Activated CD4-positive, alpha-beta T cell treated with anti-CD3 and anti-CD28 coated beads, Interleukin-2, amount 10 ng/mL, durations not matched to agents 24 days and 14 days (primary cell): ENCODE measurements around the gene HOXC6. TPM values are rescaled to one million over a fixed set of nuclear protein-coding genes. Genes with fewer than 3 reads are reported as not detected.
"Not testable (repeated sequence)": the region's sequence is repeated elsewhere in the genome, so short reads cannot be mapped to it uniquely, and the experiment has no call there.

Experiments used
- DNase-seq: peaks from one replicate; pipeline ENCODE4 v3.0.0; 2022
- H3K27ac Mint-ChIP-seq: one replicate; pipeline ENCODE4 v1.8.0; 2022; ENCODE audit warnings: mild to moderate bottlenecking, mixed read lengths
- H3K27me3 Mint-ChIP-seq: one replicate; pipeline ENCODE4 v1.8.0; 2022; ENCODE audit warnings: mixed read lengths
- H3K36me3 Mint-ChIP-seq: one replicate; pipeline ENCODE4 v1.8.0; 2022; ENCODE audit warnings: low read depth, mild to moderate bottlenecking, mixed read lengths
- H3K4me1 Mint-ChIP-seq: one replicate; pipeline ENCODE4 v1.8.0; 2021; ENCODE audit warnings: mixed read lengths
- H3K4me3 Mint-ChIP-seq: one replicate; pipeline ENCODE4 v1.8.0; 2022; ENCODE audit warnings: mild to moderate bottlenecking, moderate library complexity, mixed read lengths
- H3K9me3 Mint-ChIP-seq: one replicate; pipeline ENCODE4 v1.8.0; 2021; ENCODE audit warnings: mixed read lengths
- intact Hi-C: fragments of 100-400 bp; cut with micrococcal nuclease; formaldehyde crosslinking; loops from one replicate; pipeline ENCODE4 v1.15.1; 2023
- total RNA-seq: library from RNA; stranded (reverse); gene quantifications from 2 replicates; pipeline ENCODE4 v1.2.3, GENCODE V29; 2022

HOXC6 gene
- total RNA-seq, 1 donor from 2014 or later, result not detected

DNA sequence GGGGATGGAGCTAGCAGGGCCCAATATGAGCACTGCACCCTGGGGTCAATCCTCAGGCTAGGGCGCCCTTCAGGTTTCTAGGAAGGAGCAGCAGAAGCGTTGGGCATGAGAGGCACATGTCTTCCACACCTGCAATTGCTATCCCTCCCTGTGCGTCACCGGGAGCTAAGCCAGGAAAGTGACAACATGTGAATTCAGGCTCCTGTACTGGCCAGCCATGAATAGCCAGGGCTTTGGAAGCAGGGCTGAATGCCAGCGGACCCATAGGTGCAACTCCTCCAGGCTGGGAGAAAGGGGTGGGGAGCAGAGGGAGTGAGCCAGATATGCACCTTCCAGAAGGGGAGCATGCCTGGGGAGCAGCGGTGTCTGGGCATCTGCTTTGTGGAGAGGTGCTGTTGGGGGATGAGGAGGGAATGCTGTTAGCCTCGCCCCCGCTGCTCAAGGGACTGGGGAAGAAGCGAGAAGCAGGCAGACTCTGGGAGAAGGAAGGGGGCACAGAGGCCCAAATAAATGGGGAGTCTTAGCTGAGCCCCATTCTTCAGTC is 10.7 kb downstream of the HOXC6 start:
- Mint-ChIP-seq H3K4me3 (no peak overlapping the region), H3K36me3 (no peaks in the 10 kb centered on the region), H3K27ac (no peak overlapping the region), H3K27me3 (peaks cover 82% of the 10 kb centered on the region), H3K9me3 (no peaks in the 10 kb centered on the region), H3K4me1 (peaks cover 4% of the 10 kb centered on the region)
- intact Hi-C loops, result no loop called here
- no peak for DNase-seq

DNA sequence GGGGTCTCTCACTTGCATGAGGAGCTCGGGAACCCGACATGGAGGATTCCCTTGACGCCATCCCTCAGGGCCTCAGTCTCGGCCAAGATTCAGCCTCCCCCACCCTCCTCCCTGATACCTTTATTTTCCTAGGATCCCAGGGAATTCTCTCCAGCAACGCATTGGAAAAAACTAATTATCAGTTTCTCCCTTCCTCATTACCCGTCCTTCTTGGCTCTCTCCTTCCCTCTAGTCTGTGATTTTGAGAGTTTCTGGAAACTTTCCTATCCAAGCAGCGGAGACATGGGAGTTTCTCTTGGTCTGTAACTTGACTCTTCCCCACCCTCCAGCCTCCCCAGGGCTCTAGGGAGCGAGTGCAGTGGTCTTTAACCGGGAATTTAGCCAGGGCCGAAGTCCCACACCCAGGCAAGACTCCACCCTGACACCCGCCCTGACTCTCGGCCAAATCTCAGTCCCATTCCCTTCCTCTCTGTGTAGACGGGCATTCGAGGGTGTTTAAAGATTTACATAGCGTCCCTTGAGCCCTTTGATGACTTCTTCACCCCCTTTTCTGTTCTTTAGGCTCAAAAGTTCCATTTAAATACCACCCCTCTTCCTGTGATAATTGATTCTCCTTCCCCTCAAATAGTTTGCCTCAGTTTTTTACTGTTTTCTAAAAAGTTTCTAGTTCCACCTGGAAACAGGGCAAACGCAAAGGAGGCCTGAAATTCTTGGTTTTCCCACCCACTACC is 11.3 kb downstream of the HOXC6 start:
- Mint-ChIP-seq H3K27me3 (peaks cover 84% of the 10 kb centered on the region), H3K4me3 (no peak overlapping the region), H3K4me1 (peaks cover 7% of the 10 kb centered on the region), H3K27ac (no peak overlapping the region), H3K9me3 (no peaks in the 10 kb centered on the region), H3K36me3 (no peaks in the 10 kb centered on the region)
- intact Hi-C loops, result no loop called here
- no peak for DNase-seq

DNA sequence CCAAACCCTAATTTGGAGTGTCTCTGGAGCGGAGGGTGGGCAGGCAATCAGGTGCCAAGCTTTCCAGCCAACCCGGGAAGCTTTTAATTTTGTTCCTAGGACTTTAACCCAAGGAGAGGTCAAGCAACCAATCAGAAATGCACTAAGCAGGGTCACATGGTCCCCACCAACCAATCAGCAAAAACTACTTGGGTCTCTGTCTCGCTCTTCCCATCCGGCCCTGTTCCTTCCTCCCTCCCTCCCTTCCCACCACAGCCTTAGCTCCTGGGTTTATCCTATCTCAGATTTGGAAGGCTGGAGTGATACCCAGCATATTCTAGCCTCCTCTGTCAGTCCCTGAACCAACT is 11.9 kb downstream of the HOXC6 start:
- no peak for DNase-seq
- Mint-ChIP-seq H3K4me1 (peaks cover 5% of the 10 kb centered on the region), H3K4me3 (no peak overlapping the region), H3K27ac (no peak overlapping the region), H3K9me3 (no peaks in the 10 kb centered on the region), H3K36me3 (no peaks in the 10 kb centered on the region), H3K27me3 (peaks cover 86% of the 10 kb centered on the region)
- intact Hi-C loops, result no loop called here

DNA sequence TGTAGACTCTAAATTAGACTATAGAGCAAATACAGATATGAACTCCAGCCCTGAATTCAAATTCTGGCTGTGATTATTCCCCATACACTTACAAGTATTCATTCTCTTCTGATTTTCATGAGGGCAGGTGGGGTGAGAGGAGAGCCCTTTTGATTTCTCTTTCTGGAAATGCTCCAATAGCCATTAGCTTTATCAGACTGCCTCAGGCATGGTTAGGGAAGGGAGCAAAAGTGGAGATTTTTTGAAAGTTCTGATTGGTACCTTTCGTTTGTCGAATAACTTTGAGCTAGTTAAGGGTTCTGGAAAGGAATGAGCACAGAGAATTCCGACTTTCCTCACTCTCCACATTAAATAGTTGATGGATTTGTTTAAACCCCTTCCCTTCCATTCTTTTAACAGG is 12.4 kb downstream of the HOXC6 start:
- no peak overlapping the region for H3K4me3 Mint-ChIP-seq

DNA sequence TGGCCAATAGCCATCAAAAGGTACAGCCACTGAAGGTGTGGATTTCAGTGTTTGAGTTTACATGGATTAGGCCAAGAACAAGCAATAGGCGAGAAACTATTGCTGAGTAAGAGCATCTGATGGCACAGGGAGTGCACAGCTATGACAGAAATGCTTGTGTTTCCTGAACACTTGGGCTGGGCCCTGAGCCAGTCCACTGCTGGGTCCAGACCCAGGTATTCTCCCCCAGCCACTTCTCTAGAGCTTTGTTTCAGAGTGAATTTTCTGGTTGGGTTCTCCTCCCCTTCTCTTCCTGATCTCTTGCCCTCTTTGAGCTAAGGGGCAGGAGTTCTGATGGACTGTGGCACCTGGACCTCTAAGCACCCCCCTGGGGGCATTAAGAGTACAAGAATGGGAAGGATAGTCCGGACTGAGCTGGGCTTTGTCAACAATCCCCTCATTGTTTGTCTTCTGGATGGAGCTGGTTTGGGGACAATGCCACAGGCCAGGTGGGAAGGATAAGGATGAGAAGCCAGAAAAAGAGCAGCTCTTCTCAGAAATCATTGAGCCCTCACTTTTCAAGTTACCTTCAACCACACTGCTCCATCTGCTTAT is 13.0 kb downstream of the HOXC6 start:
- no peak for DNase-seq
- intact Hi-C loops, result no loop called here
- H3K4me3 Mint-ChIP-seq, result no peak overlapping the region
- no peak overlapping the region for H3K27ac Mint-ChIP-seq
- peaks cover 5% of the 10 kb centered on the region for H3K4me1 Mint-ChIP-seq
- peaks cover 86% of the 10 kb centered on the region for H3K27me3 Mint-ChIP-seq
- no peaks in the 10 kb centered on the region for H3K36me3 Mint-ChIP-seq
- no peaks in the 10 kb centered on the region for H3K9me3 Mint-ChIP-seq

More for the DNA sequence above, 12.4 kb downstream of the HOXC6 start:
- intact Hi-C loops, result no loop called here
- Mint-ChIP-seq H3K27ac (no peak overlapping the region), H3K27me3 (peaks cover 86% of the 10 kb centered on the region), H3K9me3 (no peaks in the 10 kb centered on the region), H3K36me3 (no peaks in the 10 kb centered on the region), H3K4me1 (peaks cover 5% of the 10 kb centered on the region)
- DNase-seq, result no peak

DNA sequence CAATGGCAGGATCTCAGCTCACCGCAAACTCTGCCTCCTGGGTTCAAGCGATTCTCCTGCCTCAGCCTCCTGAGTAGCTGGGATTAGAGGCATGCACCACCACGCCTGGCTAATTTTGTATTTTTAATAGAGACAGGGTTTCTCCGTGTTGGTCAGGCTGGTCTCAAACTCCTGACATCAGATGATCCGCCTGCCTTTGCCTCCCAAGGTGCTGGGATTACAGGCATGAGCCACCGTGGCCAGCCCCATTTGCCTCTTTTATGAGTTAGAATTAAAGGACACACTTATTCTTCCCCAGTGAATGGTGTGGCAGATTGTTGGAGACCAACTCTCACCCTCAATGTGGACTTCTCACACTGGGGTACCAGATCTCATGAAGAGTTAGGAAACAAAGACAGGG is 13.8 kb downstream of the HOXC6 start:
- H3K36me3 Mint-ChIP-seq, intact Hi-C loops, H3K9me3 Mint-ChIP-seq, H3K4me3 Mint-ChIP-seq, DNase-seq, H3K4me1 Mint-ChIP-seq, H3K27ac Mint-ChIP-seq: not testable (repeated sequence)
- H3K27me3 Mint-ChIP-seq, result peaks cover 89% of the 10 kb centered on the region

DNA sequence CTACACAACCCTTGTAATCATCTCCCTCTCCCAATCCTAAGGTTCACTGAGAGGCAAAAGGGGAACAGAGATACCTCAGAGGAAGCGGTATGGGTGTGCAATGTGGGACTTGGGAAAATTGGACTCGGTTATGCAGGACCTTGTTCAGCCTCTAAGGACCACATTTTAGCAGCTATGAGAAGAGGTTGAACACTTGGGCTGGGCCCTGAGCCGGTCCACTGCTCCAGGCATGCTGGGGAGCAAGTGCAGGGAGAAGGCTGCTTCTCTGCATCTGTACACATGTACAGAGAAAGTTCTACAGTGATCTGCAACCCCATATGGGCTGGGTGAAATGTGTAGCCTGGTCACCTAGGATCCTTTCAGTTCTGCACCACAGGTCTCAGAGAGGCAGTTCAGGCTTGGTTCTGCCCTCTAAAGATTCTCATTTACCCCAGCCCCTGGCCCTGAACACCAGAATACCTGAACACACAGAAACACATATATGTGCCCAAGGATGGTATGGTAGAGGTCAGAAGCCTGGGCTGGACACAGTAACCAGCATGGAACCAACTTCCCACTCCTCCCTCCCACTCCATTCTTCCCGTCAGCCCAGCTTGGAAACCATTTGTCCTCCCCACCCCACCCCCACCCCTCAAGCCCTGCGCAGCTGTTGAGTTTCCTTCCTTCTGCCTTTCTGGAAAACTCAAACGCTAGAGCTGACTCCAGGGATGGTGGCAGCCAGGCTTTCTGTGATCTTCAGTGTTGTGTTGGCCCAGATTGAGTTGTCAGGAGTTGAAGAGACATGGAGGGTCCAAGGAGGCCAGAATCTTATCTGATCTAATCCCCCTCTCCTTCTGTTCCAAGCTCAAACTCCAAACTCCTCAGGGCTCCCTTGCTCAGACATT is 15.0 kb downstream of the HOXC6 start:
- H3K4me3 Mint-ChIP-seq, result no peak overlapping the region
- peaks cover 89% of the 10 kb centered on the region for H3K27me3 Mint-ChIP-seq
- H3K36me3 Mint-ChIP-seq, result no peaks in the 10 kb centered on the region
- H3K9me3 Mint-ChIP-seq, result no peaks in the 10 kb centered on the region
- DNase-seq, result no peak
- peaks cover 7% of the 10 kb centered on the region for H3K4me1 Mint-ChIP-seq
- no peak overlapping the region for H3K27ac Mint-ChIP-seq
- intact Hi-C loops, result no loop called here

DNA sequence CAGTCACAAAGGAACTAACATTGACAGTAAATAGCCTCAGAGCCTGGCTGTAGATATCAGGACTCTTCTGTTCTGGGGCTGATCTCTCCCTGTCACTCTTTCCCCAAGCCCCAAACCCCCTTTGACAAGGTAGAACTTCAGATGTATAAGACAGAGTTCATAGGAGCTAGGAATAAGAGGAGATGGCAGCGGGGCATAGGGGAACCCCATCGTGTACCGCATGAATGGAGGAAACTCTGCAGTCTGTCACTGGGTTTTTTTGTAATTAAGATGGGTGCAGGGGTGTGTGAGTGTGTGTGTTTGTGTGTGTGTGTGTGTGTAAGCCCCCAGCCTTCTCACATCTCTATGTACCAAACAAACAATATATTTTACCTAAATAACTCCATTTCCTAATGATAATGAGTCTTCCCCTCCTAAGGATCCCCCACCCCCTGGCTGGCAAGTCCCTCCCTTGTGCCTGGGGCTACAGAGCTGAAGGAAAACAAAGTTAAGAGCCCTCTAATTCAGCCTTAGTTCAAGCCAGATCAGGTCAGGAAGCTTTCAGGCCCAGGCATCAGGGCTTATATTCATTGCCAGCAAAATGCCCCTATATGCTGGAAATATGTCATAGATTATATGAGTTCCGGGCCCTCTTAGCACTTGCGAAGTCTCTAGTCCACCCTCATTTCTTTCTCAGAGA is 16.3 kb downstream of the HOXC6 start:
- Mint-ChIP-seq H3K4me1 (peaks cover 7% of the 10 kb centered on the region), H3K9me3 (no peaks in the 10 kb centered on the region), H3K36me3 (no peaks in the 10 kb centered on the region), H3K4me3 (no peak overlapping the region), H3K27me3 (peaks cover 90% of the 10 kb centered on the region), H3K27ac (no peak overlapping the region)
- intact Hi-C loops, result no loop called here
- DNase-seq, result no peak

DNA sequence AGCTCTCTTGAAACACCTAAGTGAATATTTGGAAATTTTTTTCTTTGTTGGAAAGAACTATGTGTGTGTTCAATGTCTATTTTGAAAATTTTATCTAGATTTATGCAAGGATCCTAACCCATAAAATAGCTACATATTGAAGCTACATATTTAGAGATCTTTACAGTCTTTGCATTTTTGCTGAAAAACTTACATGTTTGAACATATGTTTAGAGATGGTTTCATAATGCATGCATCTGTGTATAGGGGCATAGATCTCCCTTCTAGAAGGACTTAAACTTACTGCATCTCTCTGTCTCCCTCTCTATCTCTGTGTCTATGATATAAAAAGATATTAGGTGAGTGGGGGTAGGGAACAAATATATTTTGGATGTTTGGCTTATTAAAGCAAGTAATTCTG is 17.2 kb downstream of the HOXC6 start:
- no peaks in the 10 kb centered on the region for H3K9me3 Mint-ChIP-seq
- peaks cover 90% of the 10 kb centered on the region for H3K27me3 Mint-ChIP-seq
- no peak overlapping the region for H3K4me3 Mint-ChIP-seq
- DNase-seq, result no peak
- no peaks in the 10 kb centered on the region for H3K36me3 Mint-ChIP-seq
- no peak overlapping the region for H3K27ac Mint-ChIP-seq
- intact Hi-C loops, result no loop called here
- peaks cover 12% of the 10 kb centered on the region for H3K4me1 Mint-ChIP-seq

DNA sequence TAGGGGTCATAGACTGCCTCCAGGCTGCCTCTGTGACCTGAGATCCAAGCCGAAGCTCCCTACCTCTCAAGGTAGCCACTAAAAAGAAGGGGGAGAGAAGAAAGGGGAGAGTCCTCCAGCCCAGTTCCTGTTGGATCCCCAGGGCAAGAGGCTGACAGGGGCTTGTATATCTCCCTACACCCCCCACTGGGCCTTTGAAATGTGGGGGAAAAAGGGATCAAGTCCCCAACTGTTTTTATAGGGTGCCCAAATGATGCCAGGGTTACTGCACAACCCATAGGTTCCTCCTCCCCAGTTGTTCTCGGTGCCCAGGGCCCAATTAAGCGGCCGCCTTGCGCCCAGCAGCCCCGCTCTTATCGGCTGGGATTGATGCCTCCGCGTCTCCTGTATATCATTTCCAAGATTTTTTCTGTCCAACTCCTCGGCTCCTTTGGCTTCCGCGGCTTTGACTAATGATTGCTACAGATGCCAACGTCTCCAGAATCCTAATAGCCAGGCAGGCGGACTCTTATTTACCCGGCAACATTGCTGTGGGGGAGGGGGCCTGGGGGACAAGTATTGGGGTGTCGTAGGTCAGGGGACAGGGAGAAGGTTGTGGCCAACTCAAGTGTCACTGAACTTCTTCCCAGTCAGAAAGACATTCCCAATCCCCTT is 17.8 kb downstream of the HOXC6 start:
- Mint-ChIP-seq H3K27me3 (peaks cover 92% of the 10 kb centered on the region), H3K27ac (no peak overlapping the region), H3K36me3 (no peaks in the 10 kb centered on the region), H3K4me1 (peaks cover 13% of the 10 kb centered on the region), H3K4me3 (no peak overlapping the region), H3K9me3 (no peaks in the 10 kb centered on the region)
- no peak for DNase-seq
- intact Hi-C loops, result loop anchor here (2.0 kb wide), 2 partner anchors 13 to 71 kb away; partner anchors contain the start of genes HOTAIR and HOXC5

DNA sequence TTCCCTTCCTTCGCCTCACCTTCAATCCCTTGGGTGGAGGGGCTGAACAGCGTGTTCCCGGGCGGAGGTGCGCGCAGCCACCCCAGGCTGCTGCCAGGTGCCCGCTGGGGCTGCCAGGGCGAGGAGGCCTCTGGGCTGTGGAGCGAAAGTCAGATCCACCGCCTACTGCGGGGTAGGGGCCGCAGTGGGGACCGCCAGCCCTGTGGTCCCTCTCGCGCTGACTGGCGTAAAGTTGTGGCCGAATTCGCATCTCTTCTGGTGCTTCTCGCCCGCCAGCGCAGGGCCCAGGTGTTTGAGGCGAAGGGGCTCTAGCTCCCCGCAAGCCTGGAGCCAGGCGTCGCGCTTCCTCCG is 18.5 kb downstream of the HOXC6 start:
- Mint-ChIP-seq H3K9me3 (no peaks in the 10 kb centered on the region), H3K36me3 (peaks cover under 1% of the 10 kb centered on the region), H3K4me1 (peaks cover 13% of the 10 kb centered on the region), H3K27ac (no peak overlapping the region), H3K4me3 (no peak overlapping the region), H3K27me3 (peaks cover 95% of the 10 kb centered on the region)
- intact Hi-C loops, result loop anchor here (2.0 kb wide), 2 partner anchors 14 to 72 kb away; partner anchors contain the start of genes HOTAIR and HOXC5
- DNase-seq, result no peak

DNA sequence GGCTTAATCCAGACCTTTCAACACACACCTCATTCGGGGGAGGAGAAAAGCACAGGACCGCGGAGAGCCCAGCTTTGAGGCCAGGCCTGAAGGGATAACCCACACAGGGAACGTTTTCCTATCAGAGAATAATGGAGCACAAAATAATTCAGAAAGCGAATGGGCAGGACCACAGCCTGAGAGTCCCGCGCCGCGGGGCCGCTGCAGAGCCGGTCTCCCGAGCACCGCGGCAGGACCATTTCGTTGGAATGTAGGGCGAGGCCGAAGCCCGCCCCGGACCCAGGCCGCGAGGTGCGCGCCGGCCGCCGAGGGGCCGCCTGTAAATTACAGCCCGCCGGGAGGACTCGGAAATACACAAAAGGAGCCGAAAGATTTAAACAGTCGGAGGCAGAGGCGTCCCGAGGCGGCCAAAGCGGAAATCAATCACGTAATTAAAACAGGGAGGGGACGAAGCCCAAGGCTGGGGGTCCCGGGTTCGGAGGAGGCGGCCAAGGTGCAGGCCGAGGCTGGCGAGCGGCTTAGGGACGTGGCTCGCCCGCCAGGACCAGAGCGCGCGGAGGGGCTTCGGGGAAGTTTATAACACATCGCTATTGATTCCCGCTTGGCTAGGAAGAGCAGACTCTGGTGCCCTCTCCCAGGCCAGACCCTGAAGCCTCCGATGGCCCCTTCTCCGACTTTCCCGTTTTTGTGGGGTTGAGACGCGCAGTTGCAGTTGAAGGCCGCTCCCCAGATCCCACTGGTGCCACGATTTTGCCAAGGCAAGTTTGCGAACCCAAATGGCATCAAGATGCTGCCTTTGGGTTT is 19.1 kb downstream of the HOXC6 start:
- no peak for DNase-seq
- no peaks in the 10 kb centered on the region for H3K9me3 Mint-ChIP-seq
- H3K27ac Mint-ChIP-seq, result no peak overlapping the region
- peaks cover 15% of the 10 kb centered on the region for H3K4me1 Mint-ChIP-seq
- intact Hi-C loops, result loop anchor here (2.0 kb wide), 2 partner anchors 15 to 73 kb away; partner anchors contain the start of genes HOTAIR and HOXC5
- H3K4me3 Mint-ChIP-seq, result no peak overlapping the region
- peaks cover 2% of the 10 kb centered on the region for H3K36me3 Mint-ChIP-seq
- H3K27me3 Mint-ChIP-seq, result peaks cover 98% of the 10 kb centered on the region
